Transverse colon (tissue), 4 donors: ENCODE data around the gene NUP43. TPM values are rescaled to one million over a fixed set of nuclear protein-coding genes. Genes with fewer than 3 reads are reported as not detected.

Source experiments
- total RNA-seq, 4 donors: library from RNA; depleted of rRNA; stranded (reverse); fragments of >200 nt; gene quantifications; one replicate each; pipeline ENCODE4 v1.1.0, GENCODE V29; 2016

Gene NUP43
- total RNA-seq, 4 donors from 2014 or later, result 14.7 to 54.3 (median 29.3) TPM

Other genes with a start within 250 kb of the NUP43 start
- 10 to 100 TPM; 10.1 to 30.5 (median 19.0) TPM for gene PPIL4, start 200.5 kb downstream of the NUP43 start, total RNA-seq
- 10 to 100 TPM; 19.1 to 49.6 (median 35.9) TPM for gene GINM1, start 180.2 kb downstream of the NUP43 start, total RNA-seq
- 10 to 100 TPM in 3 of 4 donors, 1 to 10 TPM in 1; 2.4 to 16.5 (median 12.2) TPM for gene KATNA1, start 97.8 kb downstream of the NUP43 start, total RNA-seq
- gene LATS1, start 28.4 kb downstream of the NUP43 start, total RNA-seq, result 10 to 100 TPM; 13.1 to 28.4 (median 19.4) TPM
- gene PCMT1, start 3.2 kb upstream of the NUP43 start, total RNA-seq, result 10 to 100 TPM; 25.8 to 97.3 (median 64.4) TPM
- 10 to 100 TPM in 3 of 4 donors, 1 to 10 TPM in 1; 2.2 to 50.5 (median 21.2) TPM for gene LRP11, start 117.8 kb upstream of the NUP43 start, total RNA-seq
- gene RAET1E, start 151.6 kb upstream of the NUP43 start, total RNA-seq, result not detected
- gene RAET1G, start 176.6 kb upstream of the NUP43 start, total RNA-seq, result not detected
- not detected for gene ULBP2, start 195.5 kb upstream of the NUP43 start, total RNA-seq
- gene ULBP1, start 217.4 kb upstream of the NUP43 start, total RNA-seq, result not detected